Epithelial cell of esophagus (primary cell): ENCODE data around the gene CIZ1.
A peak's percentile ranks its signal among the peaks of the same experiment; 100 is the strongest.
"Not testable (repeated sequence)": the region's sequence is repeated elsewhere in the genome, so short reads cannot be mapped to it uniquely, and the experiment has no call there.

Experiments used
- DNase-seq: peaks from one replicate; pipeline ENCODE4 v3.0.0; 2010; ENCODE audit warnings: low read depth
- H3K4me3 ChIP-seq: 2 replicates; pipeline ENCODE4 v1.5.1; 2011; ENCODE audit warnings: mild to moderate bottlenecking, low read length, control low read depth
- TF ChIP-seq, protein P1 (sequence below): IDR thresholded peaks from 2 replicates; pipeline ENCODE4 v1.5.1; 2011; ENCODE audit warnings: low read depth, mild to moderate bottlenecking, low read length, control low read depth, inconsistent platforms; ENCODE audit not compliant: insufficient read depth; ENCODE audit errors: missing control alignments

The CIZ1 gene, protein sequence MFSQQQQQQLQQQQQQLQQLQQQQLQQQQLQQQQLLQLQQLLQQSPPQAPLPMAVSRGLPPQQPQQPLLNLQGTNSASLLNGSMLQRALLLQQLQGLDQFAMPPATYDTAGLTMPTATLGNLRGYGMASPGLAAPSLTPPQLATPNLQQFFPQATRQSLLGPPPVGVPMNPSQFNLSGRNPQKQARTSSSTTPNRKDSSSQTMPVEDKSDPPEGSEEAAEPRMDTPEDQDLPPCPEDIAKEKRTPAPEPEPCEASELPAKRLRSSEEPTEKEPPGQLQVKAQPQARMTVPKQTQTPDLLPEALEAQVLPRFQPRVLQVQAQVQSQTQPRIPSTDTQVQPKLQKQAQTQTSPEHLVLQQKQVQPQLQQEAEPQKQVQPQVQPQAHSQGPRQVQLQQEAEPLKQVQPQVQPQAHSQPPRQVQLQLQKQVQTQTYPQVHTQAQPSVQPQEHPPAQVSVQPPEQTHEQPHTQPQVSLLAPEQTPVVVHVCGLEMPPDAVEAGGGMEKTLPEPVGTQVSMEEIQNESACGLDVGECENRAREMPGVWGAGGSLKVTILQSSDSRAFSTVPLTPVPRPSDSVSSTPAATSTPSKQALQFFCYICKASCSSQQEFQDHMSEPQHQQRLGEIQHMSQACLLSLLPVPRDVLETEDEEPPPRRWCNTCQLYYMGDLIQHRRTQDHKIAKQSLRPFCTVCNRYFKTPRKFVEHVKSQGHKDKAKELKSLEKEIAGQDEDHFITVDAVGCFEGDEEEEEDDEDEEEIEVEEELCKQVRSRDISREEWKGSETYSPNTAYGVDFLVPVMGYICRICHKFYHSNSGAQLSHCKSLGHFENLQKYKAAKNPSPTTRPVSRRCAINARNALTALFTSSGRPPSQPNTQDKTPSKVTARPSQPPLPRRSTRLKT

DNA sequence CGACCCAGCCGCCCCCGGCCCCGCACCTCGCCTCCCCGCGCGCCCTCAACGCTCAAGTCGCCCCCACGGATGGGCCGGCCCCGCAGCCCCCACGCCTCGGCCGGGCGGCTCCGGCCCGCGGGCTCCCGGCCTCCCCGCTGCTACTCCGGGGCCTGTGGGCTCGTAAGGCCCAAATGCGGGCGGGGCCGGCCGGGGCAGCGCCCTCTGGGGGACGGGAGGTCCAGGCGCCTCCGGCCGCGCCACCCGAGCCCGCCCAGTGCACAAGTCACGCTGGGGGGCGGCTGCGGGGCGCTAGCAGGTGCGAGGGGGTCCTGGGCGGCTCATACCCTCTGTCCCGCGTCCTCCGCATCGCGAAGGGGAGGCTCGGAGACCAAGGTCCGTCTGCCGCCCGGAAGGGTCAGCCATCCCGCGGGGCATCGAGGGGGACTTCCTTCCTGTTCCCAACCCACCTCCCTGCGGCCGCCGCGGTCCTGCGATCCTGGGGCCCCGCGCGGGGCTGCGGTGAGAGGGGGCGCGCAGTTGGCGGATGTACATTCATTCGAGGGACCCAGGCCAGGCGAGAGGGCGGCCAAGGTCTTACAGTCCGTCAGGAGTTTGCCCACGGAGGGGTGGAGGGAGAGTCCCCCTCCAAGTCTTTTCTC lies at the start of gene CIZ1:
Gene CIZ1 (minus strand): TSS at position 167 of the 641 bp plus-strand sequence. CDS start 715 bp downstream, outside the sequence.
- TF ChIP-seq, protein P1, sequence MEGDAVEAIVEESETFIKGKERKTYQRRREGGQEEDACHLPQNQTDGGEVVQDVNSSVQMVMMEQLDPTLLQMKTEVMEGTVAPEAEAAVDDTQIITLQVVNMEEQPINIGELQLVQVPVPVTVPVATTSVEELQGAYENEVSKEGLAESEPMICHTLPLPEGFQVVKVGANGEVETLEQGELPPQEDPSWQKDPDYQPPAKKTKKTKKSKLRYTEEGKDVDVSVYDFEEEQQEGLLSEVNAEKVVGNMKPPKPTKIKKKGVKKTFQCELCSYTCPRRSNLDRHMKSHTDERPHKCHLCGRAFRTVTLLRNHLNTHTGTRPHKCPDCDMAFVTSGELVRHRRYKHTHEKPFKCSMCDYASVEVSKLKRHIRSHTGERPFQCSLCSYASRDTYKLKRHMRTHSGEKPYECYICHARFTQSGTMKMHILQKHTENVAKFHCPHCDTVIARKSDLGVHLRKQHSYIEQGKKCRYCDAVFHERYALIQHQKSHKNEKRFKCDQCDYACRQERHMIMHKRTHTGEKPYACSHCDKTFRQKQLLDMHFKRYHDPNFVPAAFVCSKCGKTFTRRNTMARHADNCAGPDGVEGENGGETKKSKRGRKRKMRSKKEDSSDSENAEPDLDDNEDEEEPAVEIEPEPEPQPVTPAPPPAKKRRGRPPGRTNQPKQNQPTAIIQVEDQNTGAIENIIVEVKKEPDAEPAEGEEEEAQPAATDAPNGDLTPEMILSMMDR = peak; percentile 30
- H3K4me3 ChIP-seq = peak within 1 kb of the TSS; percentile 77
- peak; percentile 81 for DNase-seq

DNA sequence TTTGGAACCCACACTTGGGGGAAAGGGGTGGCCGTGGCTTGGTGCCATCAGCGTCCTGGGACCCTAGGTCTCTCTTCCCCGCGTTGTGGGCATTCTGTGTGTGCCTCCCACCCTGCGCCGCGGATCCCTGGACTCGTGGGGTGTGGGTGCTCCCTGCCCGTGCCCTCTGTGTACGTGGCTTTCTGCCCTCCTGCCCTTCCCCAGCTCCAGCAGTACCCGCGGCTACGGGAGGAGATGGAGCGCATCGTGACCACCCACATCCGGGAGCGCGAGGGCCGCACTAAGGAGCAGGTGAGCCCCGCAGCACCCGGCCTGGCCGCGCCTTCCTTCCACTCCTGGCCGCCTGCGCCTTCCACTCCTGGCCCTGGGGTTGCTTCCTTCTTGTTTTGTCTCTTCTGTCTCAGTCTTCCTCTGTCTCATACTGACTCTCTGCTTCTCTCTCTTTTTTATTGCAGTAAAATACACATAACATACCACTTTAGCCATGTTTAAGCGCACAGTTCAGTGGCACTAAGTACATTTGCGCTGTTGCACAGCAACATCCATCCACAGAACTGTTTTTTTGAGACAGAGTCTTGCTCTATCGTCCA lies 42.5 kb upstream of the CIZ1 start:
- H3K4me3 ChIP-seq = no peak overlapping the region
- TF ChIP-seq, protein P1 = no peak
- no peak for DNase-seq

DNA sequence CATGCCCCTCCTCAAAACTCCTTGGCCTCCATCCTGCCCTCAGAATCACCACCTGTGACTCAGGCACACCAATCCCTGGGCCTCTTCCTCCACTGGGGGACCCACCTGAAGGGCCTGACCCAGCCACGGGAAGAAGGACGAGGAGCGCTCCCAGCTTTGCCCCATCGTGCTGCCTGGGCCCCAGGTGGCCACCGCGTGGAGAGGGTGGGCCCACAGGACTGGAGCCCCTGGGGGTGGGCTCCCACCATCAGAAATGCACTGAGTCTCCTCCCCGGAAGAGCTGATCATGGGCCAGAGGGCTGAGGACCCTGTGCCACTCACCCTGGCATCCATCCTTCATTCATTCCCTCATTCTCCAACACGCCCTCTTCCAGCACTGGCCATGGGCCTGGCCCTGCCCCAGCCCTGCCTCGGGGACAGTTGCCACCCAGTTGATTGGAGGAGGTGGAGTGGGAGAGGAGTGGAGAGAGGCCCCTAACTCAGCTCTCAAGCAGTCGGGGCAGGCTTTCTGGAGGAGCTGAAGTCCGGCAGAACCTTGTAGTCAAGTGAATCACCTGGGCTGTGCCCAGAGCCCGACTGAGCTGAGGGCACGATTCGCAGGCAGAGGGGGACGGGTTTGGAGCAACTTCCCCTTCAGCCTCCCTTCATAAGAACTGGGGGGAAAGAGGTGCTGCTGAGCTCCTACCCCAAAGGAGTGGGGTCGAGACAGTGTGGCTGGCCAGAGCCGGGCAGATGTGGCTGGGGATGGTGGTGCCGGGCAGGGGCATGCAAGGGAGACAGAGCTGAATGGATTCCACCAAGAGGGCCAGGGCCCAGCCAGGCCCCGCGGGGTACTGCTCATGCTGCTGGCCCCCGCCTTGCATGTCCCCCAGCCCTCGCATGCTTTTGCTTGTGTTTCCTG lies 41.4 kb upstream of the CIZ1 start:
- TF ChIP-seq, protein P1 = no peak
- H3K4me3 ChIP-seq = no peak overlapping the region

DNA sequence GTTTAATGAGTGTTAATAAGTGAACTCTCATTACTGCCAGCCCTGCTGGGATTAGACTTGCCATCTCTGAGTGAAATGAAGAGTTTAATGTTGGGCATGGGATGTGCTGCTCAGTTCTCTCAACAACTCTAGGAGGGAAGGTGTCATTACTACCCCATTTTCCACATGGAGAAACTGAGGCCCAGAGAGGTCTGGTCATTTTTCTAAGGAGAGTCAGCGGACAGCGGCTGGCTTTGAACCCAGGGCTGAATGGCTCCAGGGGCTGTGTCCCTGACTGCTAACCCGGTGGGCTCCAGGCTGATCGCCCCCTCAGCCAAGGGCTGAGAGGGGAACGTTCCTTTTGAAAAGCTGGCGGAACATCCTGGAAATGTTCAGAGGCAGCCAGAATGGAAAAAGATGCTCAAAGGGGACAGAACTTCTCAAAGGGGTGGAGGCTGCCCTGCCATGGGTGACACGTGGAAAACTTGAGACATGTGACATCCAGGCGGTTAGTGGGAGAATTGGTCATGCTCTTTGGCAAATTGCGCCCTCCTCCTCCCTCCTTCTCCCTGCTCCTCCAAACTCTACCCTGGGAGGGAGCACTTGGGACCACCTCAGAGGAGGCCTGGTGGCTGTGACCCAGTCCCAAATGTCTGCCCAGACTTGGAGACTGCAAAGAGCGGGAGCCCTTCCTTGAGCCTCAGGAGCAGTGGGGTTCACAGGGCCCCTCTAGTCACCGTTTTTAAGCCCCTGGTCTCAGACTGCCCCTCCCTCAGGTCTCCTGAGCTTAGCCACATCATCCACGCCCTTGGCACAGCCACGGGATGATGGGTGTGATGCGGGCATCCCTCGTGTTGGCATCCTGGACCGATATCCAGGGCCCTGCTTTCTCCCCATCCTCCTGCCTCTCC lies 40.5 kb upstream of the CIZ1 start:
- no peak for DNase-seq
- TF ChIP-seq, protein P1 = no peak
- H3K4me3 ChIP-seq = no peak overlapping the region

More for the DNA sequence above, 41.4 kb upstream of the CIZ1 start:
- DNase-seq = no peak

DNA sequence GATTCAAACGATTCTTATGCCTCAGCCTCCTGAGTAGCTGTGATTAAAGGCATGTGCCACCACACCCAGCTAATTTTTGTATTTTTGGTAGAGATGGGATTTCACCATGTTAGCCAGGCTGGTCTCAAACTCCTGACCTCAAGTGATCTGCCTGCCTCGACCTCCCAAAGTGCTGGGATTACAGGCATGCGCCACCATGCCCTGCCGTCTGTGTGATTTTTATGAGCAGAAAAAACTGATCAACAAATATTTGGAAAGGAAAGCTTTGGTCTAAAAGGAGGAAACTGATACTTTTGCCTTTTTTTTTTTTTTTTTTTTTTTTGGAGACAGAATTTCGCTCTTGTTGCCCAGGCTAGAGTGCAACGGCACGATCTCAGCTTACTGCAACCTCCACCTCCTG lies 39.5 kb upstream of the CIZ1 start:
- DNase-seq = not testable (repeated sequence)

DNA sequence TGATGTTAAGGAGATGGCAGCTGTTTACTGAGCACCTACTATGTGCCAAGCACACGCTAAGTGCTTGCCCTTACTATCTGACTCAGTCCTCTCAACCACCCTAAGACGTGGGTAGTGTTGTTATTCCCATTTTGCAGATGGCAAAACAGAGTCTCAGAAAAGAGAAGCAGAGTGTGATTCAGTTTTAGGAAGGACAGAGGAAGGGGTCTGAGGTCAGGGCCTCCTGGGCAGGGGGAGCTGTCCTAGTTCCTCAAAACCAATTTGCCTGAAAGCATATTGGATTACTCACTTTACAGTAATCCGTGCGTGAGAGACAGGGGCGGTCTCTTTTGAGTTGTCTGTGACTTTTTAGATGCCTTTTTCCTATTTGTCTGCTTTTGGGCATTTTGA lies 35.0 kb upstream of the CIZ1 start:
- TF ChIP-seq, protein P1 = no peak
- H3K4me3 ChIP-seq = no peak overlapping the region
- no peak for DNase-seq

More for the DNA sequence above, 39.5 kb upstream of the CIZ1 start:
- H3K4me3 ChIP-seq = not testable (repeated sequence)
